Measurements from ENCODE around the gene LMAN1L.
"Not testable (repeated sequence)": the region's sequence is repeated elsewhere in the genome, so short reads cannot be mapped to it uniquely, and the experiment has no call there.

Gene LMAN1L

DNA sequence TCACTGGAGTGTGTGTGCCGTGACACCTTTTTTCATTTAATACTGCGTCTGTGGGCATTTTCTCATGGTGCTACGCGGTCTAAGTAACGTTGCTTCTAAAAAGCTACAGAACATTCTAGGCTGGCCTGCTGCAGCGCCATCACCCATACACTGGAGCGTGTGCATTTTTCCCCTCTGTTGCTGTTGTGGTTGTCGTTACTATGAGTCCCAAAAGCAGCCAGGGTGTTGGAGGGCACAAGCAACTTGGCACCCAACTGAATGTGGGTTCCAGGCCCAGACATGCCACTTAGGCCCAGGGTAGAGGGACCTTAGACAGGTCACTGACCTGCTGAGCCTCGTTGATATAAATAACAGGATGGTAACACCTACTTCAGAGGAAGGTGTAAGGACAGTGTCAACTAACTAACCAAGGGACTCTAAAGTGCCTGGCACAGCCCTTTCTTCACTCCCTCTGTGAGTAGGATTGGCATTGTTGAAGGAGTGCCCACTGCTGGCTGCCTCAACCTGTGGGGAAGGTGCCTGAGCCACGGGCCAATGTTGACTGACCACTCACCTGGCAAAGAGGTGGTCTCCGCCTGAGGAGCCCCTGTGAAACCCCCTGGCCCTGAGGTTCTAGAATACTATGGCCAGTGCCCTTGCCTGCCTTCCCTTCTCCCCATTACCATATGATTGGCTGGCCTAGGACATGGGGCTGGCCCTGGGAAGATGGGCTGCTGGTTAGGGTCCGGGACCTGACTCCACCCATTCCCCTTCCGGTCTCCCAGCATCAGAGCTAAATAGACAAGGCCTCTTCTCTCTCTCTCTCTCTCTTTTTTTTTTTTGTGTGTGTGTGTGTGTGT, 27.2 kb upstream of the LMAN1L start:
- Histone ChIP-seq H3K4me3 (no peak overlapping the region), H3K4me1 (peaks cover 35% of the 10 kb centered on the region), H3K36me3 (replicated peaks) (peaks cover 56% of the 10 kb centered on the region), H3K9me3 (no peaks in the 10 kb centered on the region), H3K27me3 (ENCODE audit: low read depth) (no peaks in the 10 kb centered on the region)
- no peak for DNase-seq (ENCODE audit: low spot score in 2 of 2)
- in situ Hi-C loops (cut with MboI; ENCODE audit: low sequenced_read_pairs): no loop called here

DNA sequence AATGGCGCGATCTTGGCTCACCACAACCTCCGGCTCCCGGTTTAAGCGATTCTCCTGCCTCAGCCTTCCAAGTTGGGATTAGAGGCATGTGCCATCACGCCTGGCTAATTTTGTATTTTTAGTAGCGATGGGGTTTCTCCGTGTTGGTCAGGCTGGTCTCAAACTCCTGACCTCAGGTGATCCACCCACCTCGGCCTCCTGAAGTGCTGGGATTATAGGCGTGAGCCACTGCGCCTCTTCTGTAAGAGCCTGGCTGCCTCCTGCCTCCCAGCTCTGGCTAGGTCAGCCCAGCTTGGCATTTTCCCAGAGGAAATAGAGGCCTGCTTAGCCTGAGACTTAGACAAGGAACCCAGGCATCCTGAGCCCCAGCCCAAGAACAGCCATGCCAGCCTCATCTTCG, 26.6 kb upstream of the LMAN1L start:
- H3K27me3 ChIP-seq (ENCODE audit: low read depth); DNase-seq (ENCODE audit: low spot score in 2 of 2); H3K4me3 ChIP-seq; H3K9me3 ChIP-seq; in situ Hi-C loops (cut with MboI; ENCODE audit: low sequenced_read_pairs): not testable (repeated sequence)
- Histone ChIP-seq H3K36me3 (replicated peaks) (peaks cover 59% of the 10 kb centered on the region), H3K4me1 (peaks cover 29% of the 10 kb centered on the region)

GRCh38 chr15:74786551-74787165, 26.0 kb upstream of the LMAN1L start:
- Histone ChIP-seq H3K4me3 (no peak overlapping the region), H3K27me3 (ENCODE audit: low read depth) (no peaks in the 10 kb centered on the region), H3K36me3 (replicated peaks) (peaks cover 56% of the 10 kb centered on the region), H3K4me1 (peaks cover 23% of the 10 kb centered on the region), H3K9me3 (no peaks in the 10 kb centered on the region)
- in situ Hi-C loops (cut with MboI; ENCODE audit: low sequenced_read_pairs): no loop called here
- no peak for DNase-seq (ENCODE audit: low spot score in 2 of 2)

DNA sequence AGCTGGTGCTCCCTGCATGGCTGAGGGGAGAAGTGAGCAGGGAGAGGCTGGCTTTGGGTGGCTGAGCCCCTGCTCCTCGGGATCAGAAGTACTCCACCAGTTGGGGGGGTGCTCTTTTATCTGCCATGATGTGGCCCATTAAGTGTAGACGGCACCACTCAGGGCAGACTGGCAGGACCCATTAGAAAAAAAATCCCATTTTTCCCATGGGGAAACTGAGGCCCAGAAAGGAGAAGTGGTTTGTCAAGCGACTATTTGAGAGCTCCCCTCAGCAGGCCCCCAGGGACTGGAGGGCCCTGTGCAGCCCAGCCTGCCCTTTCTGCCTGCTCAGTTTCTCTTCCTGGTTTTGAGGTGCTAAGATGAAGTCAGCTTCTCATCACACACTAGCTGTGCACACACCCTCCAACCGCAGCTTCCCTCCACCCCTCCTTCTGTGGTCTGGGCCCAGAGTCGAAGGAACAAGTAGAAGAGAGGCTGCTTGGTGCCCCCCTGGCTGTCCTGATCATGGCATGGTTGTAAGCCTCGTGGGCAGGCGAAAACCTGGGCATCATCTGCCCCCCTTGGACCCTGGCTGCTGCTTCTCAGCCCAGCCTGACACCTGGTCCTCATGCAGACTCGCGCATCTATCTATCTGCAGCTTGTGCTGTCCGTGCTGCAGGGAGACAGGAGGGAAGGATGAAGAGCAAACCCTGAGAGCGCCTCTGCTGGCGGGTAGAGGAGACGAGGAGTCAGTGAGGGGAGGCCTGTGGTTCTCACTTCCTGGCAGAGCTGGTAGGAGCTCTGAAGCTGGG, 25.2 kb upstream of the LMAN1L start:
- H3K4me1 ChIP-seq: peaks cover 22% of the 10 kb centered on the region
- in situ Hi-C loops (cut with MboI; ENCODE audit: low sequenced_read_pairs): no loop called here
- H3K27me3 ChIP-seq (ENCODE audit: low read depth): no peaks in the 10 kb centered on the region
- peak; percentile 76 to 81 for DNase-seq (ENCODE audit: low spot score in 2 of 2)
- H3K9me3 ChIP-seq: no peaks in the 10 kb centered on the region
- H3K4me3 ChIP-seq: no peak overlapping the region
- peaks cover 56% of the 10 kb centered on the region for H3K36me3 ChIP-seq (replicated peaks)

- in situ Hi-C loops (cut with MboI; ENCODE audit: low sequenced_read_pairs): no loop called here
- no peak for DNase-seq (ENCODE audit: low spot score in 2 of 2)
- no peaks in the 10 kb centered on the region for H3K27me3 ChIP-seq (ENCODE audit: low read depth)
- H3K4me3 ChIP-seq: no peak overlapping the region
- H3K36me3 ChIP-seq (replicated peaks): peaks cover 59% of the 10 kb centered on the region
- peaks cover 19% of the 10 kb centered on the region for H3K4me1 ChIP-seq
- H3K9me3 ChIP-seq: no peaks in the 10 kb centered on the region
Measured at GRCh38 chr15:74788042-74788682, 24.5 kb upstream of the LMAN1L start.

DNA sequence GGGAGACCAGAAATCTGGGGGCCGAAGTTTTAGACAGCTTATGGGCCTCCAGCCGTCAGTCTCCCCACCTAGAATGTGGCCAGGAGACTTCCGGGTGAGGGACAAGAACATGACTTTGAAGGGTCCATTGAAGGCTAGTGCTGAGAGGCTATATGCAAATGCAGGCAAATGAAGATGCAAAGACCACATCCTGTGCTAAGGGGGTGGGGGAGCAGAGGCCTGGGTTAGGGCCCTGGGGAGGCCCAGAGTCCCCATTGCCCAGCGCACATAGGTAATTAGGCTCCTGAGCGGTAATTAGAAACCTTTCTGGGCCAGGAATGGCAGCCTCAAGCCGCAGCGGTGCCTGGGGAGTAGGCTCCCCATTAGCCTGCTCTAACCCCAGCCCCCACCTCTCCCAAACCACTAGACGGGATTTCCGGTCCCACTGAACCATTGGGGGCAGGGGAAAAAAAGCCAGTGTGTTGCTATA, 23.9 kb upstream of the LMAN1L start:
- Histone ChIP-seq H3K4me3 (no peak overlapping the region), H3K9me3 (no peaks in the 10 kb centered on the region), H3K36me3 (replicated peaks) (peaks cover 53% of the 10 kb centered on the region), H3K27me3 (ENCODE audit: low read depth) (no peaks in the 10 kb centered on the region), H3K4me1 (peaks cover 13% of the 10 kb centered on the region)
- in situ Hi-C loops (cut with MboI; ENCODE audit: low sequenced_read_pairs): no loop called here
- no peak for DNase-seq (ENCODE audit: low spot score in 2 of 2)

- H3K27me3 ChIP-seq (ENCODE audit: low read depth): no peaks in the 10 kb centered on the region
- in situ Hi-C loops (cut with MboI; ENCODE audit: low sequenced_read_pairs): no loop called here
- no peaks in the 10 kb centered on the region for H3K9me3 ChIP-seq
- peaks cover 8% of the 10 kb centered on the region for H3K4me1 ChIP-seq
- H3K4me3 ChIP-seq: no peak overlapping the region
- peaks cover 48% of the 10 kb centered on the region for H3K36me3 ChIP-seq (replicated peaks)
- DNase-seq (ENCODE audit: low spot score in 2 of 2): peak in 1 of 2 experiments; percentile 12
Measured at GRCh38 chr15:74789171-74789631, 23.4 kb upstream of the LMAN1L start.

DNA sequence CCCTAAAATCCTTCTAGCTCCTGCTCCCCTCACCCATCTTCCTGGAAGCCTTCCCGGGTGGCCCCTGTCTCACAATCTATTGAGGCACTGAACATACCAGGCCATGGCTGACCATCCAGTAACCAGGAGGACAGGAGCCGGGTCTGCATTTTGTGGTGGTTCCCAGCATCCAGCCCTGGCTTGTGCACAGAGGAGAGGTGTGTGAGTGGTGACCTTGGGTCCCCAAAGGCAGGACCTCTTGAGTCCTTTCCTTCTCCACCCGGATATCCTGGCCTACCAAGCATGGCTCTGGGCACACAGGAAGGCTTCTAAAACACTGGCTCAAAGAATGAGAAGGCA, 22.9 kb upstream of the LMAN1L start:
- Histone ChIP-seq H3K4me1 (peaks cover 3% of the 10 kb centered on the region), H3K36me3 (replicated peaks) (peaks cover 43% of the 10 kb centered on the region), H3K27me3 (ENCODE audit: low read depth) (no peaks in the 10 kb centered on the region), H3K9me3 (no peaks in the 10 kb centered on the region), H3K4me3 (no peak overlapping the region)
- in situ Hi-C loops (cut with MboI; ENCODE audit: low sequenced_read_pairs): no loop called here
- no peak for DNase-seq (ENCODE audit: low spot score in 2 of 2)

GRCh38 chr15:74790080-74790916, 22.3 kb upstream of the LMAN1L start:
- Histone ChIP-seq H3K4me1 (peaks cover 3% of the 10 kb centered on the region; the same call in 1 of the 2 replicates), H3K9me3 (no peaks in the 10 kb centered on the region), H3K36me3 (replicated peaks) (peaks cover 39% of the 10 kb centered on the region), H3K27me3 (ENCODE audit: low read depth) (no peaks in the 10 kb centered on the region), H3K4me3 (no peak overlapping the region)
- DNase-seq (ENCODE audit: low spot score in 2 of 2): peak in 1 of 2 experiments; percentile 65
- in situ Hi-C loops (cut with MboI; ENCODE audit: low sequenced_read_pairs): no loop called here

GRCh38 chr15:74791007-74791406, 21.6 kb upstream of the LMAN1L start:
- Histone ChIP-seq H3K36me3 (replicated peaks) (peaks cover 35% of the 10 kb centered on the region), H3K4me1 (peaks cover 3% of the 10 kb centered on the region; the same call in 1 of the 2 replicates)
- in situ Hi-C loops (cut with MboI; ENCODE audit: low sequenced_read_pairs): no loop called here

DNA sequence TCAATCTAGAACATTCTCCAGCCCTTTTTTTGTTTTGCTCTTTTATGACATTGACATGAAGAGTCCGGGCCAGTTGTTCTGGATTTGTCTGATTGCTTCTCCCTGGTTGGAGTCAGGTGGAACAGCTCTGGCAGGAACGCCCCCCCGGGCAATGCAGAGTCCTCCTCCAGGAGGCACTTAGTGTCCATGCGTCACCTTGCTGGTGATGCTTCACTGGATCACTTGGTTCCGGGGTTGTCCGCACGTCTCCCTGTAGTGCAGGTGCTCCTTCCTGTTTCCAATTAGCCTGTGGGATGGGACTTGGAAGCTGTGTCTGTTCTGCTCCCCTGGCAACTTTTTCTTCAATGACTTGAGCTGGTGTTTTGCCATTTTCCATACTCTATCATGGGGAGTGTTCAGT, 21.0 kb upstream of the LMAN1L start:
- no peak overlapping the region for H3K4me3 ChIP-seq
- no peaks in the 10 kb centered on the region for H3K9me3 ChIP-seq
- H3K4me1 ChIP-seq: peaks cover 3% of the 10 kb centered on the region; the same call in 1 of the 2 replicates
- H3K36me3 ChIP-seq (replicated peaks): peaks cover 32% of the 10 kb centered on the region
- no peaks in the 10 kb centered on the region for H3K27me3 ChIP-seq (ENCODE audit: low read depth)
- DNase-seq (ENCODE audit: low spot score in 2 of 2): no peak
- in situ Hi-C loops (cut with MboI; ENCODE audit: low sequenced_read_pairs): no loop called here

More at GRCh38 chr15:74791007-74791406, 21.6 kb upstream of the LMAN1L start:
- Histone ChIP-seq H3K27me3 (ENCODE audit: low read depth) (no peaks in the 10 kb centered on the region), H3K4me3 (no peak overlapping the region), H3K9me3 (no peaks in the 10 kb centered on the region)
- no peak for DNase-seq (ENCODE audit: low spot score in 2 of 2)

DNA sequence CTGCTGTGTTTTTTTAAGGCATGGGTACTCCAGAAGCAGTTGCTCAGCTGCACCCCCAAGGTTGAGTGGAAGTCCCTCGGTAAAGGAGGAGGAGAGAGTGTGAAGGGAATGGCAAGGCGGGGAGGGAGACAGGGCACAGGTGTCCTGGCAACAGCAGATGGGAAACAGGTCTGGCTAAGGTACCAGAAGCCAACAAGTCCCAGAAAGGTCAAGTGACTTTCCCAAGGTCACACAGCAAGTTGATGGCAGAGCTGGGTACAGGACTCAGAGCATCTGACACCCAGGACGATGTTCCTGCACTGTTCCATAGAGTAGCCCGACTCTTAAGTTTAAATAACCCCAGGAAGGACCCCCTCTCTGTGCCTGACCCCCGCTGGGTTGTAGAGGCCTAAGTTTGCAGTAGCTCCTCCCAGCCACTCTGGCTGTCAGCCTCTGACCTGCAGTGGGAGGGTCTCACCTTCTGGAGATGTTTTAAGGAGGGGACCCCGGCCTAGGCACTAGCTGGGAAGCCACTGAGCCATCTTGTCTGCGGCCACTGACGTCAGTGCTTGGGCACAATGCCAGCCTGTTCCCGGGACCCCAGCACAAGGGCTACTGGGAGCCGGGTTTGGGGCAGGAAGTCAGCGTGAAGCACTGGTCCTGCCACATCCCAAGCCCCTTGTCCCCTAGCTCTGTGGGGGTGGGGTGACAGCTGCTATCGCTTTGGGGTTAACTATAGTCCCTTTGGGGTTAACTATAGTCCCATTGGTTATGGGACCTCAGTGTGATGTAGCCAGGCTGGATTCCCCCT, 20.2 kb upstream of the LMAN1L start:
- no peak overlapping the region for H3K4me3 ChIP-seq
- no peaks in the 10 kb centered on the region for H3K9me3 ChIP-seq
- DNase-seq (ENCODE audit: low spot score in 2 of 2): no peak
- peaks cover 2% of the 10 kb centered on the region; the same call in 1 of the 2 replicates for H3K4me1 ChIP-seq
- peaks cover 27% of the 10 kb centered on the region for H3K36me3 ChIP-seq (replicated peaks)
- in situ Hi-C loops (cut with MboI; ENCODE audit: low sequenced_read_pairs): no loop called here
- no peaks in the 10 kb centered on the region for H3K27me3 ChIP-seq (ENCODE audit: low read depth)
